H4 (cell line): ENCODE data around the gene ADAMTS12. TPM values are rescaled to one million over a fixed set of nuclear protein-coding genes. Genes with fewer than 3 reads are reported as not detected.
A peak's percentile ranks its signal among the peaks of the same experiment; 100 is the strongest.

Experiments
- DNase-seq: peaks from one replicate; pipeline ENCODE4 v3.0.0-alpha.2; 2015; ENCODE audit warnings: low spot score
- total RNA-seq: library from RNA; depleted of rRNA; stranded (reverse); fragments of >200 nt; shearing (Covaris generic); gene quantifications from 2 replicates; pipeline ENCODE4 v1.2.3, GENCODE V29; 2014

The ADAMTS12 gene
- total RNA-seq, 1 experiment from 2014 or later: 11.6 TPM

DNA sequence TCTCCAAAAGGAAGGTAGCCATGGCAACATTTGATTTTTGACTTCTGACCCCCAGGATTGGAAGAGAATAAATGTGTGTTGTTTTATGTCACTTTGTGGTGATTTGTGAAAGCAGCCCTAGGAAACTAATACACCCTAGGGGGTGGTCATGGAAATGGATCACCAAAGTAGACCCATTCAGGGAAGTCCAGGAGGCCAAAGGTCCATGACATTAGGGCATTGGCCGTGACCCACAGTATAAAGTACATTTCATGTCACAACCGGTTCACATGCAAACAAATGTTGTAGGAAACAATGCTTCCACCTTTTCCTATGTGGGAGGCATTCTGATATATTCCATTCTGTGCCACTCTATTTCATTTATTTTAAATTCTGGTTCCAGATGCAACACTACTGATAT lies 128.4 kb downstream of the ADAMTS12 start:
- no peak for DNase-seq

DNA sequence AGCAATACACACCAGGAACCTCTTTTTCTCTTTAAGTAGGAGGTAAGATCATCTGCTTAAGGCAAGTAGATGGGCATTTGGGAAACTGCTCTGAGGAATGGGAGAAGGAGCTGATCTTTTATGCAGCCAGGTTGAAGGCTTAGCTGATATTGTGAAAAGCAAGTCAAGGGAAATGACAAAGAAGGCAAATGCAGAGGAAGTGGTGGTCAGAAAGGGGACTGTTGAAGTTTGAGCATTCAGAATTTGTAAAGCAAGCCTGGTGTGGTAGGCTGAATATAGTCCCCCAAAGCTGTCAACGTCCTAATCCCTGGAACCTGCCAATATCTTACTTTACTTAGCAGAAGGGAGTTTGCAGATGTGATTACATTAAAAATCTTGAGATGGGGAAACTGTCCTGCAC lies 128.9 kb downstream of the ADAMTS12 start:
- no peak for DNase-seq

DNA sequence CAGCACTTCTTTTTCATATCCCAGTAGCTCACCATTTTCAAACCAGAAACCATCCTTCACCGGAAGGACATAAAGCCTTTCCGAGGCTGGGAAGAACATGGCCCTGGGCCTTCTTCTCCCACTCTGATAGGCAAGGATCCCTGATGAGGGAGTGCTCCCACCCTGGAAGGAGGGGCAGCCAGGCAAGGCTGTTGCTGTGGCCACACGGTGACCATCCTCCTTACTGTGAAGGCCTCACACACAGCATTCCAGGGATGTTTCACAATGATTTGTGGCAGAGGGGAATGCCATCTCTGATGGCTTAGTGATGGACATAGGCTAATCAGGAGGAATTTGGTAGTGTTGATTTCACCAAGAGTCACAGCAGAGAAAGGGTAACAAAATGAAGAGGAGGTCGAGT lies 130.7 kb downstream of the ADAMTS12 start:
- peak; percentile 25 for DNase-seq

DNA sequence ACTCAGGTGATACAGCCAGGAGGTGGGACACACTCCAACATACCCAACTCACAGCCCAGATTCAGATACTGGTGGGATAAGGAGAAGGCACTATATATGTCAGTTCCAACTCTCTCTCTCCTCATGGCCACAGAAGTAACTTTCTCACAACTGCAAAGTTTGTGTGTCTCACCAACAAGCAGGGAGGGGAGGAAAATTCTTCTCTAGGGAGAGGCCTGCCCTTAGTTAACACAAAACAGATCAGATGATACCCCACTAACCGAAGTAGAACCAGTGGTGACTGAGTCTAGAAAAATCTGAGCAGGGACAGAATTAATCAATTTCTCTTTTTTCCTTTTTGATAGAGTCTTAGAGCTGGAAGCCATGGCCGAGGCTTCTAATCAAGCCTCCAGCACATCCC lies 133.1 kb downstream of the ADAMTS12 start:
- no peak for DNase-seq

DNA sequence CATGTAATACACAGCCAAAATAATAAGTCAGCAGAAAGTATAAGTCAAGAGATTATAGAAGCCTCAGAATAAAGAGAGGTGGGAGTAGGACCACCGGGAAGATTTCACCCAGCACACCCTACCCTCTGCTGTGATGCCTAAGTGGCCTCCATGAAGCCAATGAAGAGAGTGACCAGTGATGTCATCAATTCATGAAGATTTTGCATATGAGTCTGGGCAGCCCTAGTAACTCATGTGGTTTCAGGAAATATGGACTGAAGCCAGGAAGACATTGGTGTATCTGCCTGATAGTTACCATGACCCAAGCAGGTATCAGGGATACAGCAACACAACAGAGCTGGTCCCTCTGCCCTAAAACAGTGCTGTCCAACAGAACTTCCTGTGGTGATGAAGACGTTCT lies 135.3 kb downstream of the ADAMTS12 start:
- no peak for DNase-seq

DNA sequence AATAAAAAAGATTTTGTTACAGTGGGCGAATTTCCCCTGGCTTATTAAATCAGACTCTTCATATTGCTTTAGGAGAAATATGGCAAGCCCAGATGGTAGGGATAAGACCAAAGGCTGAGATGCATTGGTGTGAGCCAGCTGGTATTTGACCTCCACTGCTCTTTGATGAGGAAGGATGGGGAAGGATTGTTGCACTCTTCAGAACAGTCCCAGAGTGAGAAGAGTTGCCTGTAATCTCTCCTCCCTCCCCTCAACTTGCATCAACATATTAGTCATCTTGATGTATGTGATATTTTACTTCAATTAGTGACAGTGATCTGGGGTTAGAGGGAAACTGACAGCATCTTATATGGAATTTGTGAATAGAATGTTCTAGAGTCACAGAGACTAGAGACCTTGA lies 136.6 kb downstream of the ADAMTS12 start:
- no peak for DNase-seq

DNA sequence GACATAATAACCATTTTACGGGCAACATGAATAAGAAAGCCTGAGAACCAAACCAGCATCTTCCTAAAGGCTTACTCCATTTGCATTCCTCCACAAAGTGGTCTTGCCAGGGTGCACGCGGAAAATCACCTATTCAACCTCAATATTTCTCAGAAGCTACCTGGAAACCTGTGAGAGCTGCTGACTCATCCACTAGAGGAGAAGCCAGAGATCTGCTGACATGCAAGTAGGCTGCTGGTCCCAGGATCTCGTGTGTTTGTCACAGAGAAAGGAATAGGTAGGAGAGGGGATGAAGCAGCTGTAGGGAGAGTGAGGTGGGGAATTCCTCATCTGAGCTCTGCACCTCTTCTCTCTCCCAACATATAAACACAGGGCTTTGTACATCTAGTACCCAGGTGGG lies 138.1 kb downstream of the ADAMTS12 start:
- DNase-seq: no peak

DNA sequence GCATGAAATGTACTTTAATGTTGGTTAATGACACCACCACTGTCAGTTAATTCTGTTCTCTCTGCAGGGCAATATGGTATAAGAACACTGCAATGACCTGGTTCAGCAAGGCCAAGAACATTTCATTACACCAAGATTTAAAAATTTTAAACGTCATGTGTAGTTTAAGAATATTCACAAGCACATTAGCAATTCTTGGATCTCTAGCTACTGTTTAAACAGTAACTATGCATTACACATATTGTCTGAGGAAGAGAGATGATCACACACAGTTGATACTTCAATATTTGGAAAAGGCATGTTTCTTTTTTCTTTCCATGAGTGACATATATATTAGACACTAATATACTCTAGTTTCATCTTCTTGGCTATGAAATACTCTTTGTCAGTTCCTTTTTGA lies 143.0 kb downstream of the ADAMTS12 start:
- no peak for DNase-seq

DNA sequence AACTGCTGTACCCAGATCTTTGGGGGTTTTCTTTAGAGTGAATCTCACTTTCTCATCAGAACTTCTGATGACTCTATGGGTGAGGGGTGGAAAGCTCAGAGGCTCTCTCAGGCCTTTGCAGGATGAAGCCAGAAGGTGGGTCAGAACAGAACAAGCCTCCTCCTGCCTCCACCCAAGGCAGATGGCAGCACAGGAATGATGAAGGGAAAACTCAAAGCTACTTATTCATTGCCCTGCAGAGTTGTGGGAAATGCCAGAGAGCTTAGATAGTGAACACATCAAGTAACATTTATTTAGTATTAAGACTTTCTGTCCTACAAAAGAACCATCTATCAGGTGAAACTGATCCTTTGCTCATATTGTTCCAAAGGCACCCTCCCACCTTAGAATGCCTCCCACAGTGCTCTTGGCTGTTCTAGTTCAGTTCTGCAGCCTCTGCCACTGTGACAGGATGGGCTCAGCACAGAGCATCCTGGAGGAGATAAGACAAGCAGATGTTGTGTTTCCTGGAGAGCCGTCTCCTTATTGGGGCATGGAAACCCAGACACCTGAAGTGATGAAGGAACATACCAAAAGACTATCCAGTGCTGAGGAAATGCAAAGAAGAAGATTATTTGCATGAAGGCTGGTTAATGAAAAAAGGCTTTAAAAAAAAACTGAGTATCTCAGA lies 146.6 kb downstream of the ADAMTS12 start:
- DNase-seq: no peak

DNA sequence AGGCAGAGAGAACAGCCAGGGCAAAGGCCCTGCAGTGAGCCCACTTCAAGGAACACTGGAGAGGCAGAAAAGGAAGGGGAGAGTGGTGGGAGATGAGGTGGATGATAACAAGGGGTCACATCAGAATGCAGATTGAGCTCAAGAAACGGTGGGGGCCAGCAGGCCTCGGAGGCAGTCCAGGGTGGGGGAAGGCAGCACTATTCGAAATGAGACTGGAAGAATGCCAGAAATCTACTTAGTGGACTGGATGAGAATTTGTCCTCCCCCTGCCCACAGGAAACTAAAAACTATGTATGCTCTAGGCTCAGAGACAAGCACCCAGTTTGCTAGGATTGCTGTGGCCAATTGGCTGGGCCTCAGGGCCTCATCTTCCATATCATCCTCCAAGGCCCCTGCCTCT lies 148.7 kb downstream of the ADAMTS12 start:
- no peak for DNase-seq

DNA sequence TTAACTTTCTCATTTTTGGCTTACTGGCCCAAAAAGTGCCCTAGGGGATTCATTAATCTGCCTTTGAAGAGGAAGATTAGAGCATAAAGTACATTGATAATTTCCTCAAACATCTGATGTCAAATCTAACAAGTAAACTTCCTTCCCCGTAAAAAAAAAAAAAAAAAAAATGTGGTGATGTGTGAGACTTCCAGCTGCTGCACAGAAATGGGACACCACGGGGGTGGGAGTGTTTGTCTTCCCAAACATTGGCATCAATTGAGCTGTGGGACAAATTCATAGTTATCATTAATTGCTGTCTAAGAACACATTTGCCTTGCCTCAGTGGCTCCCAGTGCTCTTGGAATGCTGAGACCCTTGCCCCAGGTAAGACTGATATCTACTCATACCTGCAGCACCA lies 149.6 kb downstream of the ADAMTS12 start:
- no peak for DNase-seq

DNA sequence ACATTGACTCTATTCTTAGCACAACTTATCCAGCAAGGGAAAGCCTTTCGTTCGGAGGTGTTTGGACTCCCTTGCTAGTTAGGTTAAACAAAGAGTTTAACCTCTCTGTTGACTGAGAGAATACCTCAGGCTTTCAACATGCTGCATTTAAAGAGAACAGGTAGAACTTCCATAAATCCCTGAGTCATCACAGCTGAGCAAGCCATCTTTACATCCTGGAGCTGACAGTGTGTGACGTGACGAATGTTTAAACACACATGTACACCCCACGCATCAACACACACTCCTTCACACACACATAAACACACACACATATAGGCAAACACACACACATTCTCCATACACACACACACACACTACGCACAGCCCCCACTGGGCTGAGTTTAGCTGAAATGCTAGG lies 152.8 kb downstream of the ADAMTS12 start:
- no peak for DNase-seq

DNA sequence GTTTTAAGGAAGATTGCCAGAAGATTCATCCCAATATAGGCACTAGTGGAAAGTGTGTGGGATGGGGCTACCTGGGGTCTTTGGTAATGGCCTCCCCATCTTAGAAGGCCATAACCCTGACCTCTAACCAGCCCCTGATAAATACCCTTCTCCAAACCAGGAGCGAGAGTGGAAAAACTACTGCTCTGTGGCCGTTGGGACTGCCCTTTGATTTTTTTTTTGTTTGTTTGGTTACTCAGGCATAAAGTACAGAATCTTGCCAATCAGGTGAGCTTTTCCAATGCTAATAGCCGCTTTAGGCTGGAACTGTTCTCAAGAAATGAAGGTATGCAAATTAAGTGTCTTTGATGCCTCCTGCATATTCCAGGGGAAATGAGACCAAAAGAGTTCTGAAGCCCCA lies 153.7 kb downstream of the ADAMTS12 start:
- no peak for DNase-seq

DNA sequence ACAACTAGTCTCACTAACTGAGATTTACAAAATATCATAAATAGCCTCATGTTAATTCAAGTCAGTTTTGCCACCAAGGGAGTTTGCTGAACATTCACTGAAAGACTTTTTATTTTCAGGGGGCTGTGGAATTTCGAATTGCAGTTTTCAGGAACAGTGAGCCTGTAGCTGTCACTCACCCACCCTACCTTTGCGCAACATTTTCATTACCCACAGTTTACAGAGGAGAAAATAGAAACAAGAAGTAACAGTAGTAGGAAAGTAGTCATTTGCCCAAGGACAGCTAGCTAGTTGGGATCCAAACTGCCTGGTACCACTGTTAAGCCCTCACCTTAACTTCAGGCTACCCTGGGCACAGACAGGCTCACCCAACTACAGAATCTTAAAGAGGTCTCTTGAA lies 154.1 kb downstream of the ADAMTS12 start:
- no peak for DNase-seq

DNA sequence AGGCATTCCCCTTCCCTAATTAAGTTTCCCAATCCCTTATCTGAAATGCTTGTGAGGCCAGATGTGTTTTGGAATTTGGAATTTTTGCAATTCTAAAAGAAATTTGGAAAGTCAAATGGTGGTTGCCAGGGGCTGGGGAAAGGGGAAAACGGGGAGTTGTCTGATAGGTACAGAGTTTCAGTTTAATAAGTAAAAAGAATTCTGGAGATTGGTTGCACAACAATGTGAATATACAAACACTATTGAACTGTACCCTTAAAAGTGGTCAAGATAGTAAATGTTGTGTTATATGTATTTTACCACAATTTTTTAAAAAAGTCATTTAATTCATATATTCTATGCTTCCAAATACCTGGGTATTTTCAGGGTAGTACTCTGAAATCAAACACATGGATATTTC lies 154.5 kb downstream of the ADAMTS12 start:
- DNase-seq: no peak

DNA sequence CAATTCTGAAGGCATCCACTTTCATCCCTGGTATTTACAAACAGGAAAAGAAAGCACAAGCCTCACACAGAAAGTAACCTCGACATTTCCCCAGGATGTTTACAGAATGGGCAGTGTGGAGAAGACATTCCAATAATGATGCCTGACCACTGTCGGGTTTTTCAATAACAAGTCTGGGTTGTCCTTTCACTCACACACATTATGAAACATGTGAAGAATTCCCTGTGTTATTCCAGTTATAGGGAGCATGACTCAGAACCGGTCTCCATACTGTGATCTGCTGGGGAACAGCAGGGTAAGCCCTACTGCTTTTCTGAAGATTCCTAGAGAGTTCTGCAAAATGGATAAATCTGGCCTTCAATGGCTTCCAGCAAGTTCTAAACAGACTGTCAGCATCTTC lies 155.3 kb downstream of the ADAMTS12 start:
- peak; percentile 96 for DNase-seq

DNA sequence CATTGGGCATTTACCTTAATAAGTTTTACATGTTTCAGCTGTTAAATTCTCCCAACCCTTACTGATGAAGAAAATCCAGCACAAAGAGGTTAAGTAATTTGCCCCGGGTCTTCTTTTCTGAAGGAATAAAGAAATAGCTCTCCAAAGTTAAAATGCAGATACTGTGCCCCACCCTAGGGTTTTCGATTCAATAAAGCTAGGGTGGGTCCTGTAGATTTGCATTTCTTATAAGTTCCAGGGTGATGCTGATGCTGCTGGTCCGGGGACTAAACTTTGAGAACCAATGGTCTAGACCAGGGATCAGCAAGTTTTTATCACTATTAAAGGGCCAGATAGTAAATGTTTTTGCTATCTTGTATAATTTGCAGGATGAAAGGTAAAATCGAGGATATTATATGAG lies 156.7 kb downstream of the ADAMTS12 start:
- DNase-seq: no peak

DNA sequence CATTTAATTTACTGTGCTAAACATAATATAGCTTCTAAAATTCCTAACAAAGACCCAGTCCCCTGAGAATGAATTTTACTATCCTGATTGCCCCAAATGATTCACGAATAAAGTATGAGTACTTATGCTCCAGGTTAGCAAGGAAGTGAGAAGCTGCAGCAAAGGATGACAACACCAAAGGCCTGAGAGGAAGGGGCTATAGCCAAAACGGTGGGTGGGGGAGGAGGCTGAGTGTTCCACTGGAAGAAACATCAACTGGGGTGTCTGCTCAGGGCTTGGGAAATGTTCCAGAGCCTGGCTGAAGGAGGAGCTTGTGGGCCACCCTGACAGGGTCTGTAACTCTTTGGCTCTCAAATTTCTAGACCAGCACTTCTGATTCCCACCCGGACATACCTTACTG lies 157.3 kb downstream of the ADAMTS12 start:
- DNase-seq: peak; percentile 27

DNA sequence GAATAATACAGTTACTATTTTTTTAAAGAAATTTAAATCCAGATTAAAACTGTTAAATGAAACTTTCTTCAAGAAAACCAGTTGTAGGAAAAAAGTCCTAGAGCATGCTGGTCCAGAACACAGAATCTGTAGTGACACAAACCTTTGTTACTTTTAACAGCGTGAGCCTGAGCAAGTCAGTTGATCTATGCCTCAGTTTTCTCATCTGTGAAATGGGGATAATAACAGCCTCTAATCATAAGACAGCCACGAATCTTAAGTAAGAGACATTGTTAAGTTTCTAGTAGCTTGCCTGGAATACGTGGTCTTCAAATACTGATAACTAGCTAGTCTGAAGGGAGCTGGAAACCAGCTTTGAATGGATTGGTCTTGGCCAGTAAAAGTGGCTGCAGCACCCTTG lies 158.6 kb downstream of the ADAMTS12 start:
- DNase-seq: no peak

DNA sequence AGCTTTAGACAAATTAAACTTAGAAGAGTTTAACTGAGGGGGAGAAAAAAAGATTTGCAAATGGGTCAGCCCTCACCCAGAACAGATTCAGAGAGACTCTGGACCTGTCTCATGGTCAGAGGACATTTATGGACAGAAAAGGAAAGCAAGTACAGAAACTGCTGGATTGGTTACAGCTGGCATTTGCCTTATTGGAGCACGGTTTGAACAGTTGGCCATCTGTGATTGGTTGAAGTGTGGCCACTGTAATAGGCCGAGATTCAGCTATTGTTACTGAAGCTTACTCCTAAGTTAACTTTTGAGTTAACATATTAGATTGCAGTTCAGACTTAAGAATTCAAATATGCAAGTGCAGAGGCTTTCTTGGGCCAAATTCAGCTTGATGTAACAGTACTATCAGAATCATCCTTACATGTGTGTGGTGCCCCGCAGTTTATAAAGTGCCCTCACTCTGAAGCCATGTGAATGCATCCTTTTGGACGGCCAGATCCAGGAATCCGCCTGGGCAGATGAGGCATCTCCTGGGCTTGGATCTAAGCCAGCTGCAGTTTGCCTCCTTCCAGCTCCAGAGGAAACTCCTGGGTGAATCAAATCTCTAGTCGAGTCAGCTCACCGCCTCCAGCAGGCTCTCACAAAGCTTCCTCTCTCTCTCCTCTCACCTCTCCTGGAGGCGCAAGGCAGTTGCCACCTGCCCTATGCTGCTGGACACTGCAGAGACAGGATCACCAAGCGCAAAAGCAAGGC lies 165.2 kb downstream of the ADAMTS12 start:
- DNase-seq: no peak

DNA sequence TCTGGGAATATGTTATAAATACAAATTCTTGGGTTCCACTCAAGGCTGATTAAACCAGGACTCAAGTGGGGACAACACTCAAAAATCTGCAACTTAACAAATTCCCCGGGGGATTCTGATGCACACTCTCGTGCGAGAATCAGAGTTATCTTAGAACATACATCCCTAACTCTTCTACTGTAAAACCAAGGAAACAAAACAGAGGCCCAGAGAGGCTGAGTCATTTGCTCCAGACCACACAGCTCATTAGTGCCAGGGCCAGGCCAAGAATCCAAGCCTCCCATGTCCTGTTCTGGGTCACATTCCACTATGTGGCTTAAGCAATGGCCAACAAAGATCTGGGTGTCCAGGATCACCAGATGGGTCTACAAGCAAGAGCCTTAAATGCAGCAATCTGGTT lies 166.0 kb downstream of the ADAMTS12 start:
- no peak for DNase-seq

DNA sequence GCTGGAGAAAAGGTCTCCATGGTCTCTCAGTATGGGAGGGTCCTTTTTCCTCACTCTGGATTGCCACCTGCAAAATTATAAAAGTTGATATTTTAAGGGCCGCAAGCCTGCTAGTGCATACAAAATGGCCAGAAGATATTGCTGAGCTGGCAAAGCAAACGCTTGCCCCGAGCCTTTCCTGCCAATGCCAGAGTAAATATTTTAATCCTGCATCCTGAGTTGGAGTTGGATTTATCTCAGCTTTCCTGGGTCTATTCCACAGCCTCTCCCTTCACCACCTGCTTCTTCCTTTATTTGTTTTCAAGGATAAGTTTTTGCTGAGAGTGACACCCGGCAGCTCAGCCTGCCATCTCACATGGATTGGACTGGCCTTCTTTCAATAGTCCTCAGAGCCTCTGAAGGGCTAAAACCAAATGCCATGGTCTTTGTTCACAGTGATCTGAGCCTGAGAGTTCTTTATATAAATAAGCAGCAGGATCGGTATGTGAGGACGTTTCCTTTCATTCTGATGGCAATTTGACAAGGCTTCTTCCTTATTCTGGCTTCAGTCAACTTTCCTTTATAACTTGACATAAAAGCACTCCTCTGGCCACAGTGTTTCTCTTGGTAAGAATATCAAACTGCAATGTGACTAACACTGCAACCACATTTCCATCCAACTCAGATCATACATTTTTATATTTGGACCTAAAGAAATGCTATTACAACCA lies 170.1 kb downstream of the ADAMTS12 start:
- no peak for DNase-seq

DNA sequence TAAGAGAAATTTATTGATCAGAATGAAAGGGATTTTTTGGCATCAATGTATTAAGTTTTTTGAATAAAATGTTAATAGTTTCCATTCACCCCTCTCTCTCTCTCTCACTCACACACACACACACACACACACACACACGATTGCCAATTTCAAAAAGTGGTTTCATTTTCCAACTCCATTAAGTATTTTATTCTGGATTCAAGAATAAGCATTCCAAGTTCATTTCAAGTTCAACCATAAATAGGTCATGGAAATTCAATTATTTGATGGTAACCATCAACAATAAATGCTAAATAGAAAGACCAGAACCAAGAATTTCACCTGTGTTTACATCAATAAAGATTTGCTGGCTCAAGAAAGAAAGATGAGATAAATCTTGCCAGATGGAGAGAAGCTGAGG lies 171.6 kb downstream of the ADAMTS12 start:
- DNase-seq: no peak
